Measurements from ENCODE around the gene HMOX1.
"Not testable (repeated sequence)": the region's sequence is repeated elsewhere in the genome, so short reads cannot be mapped to it uniquely, and the experiment has no call there.

Gene HMOX1

GRCh38 chr22:35380013-35380412 lies 883 bp upstream of the HMOX1 start:
- DNase-seq (ENCODE audit: low spot score) = no peak

GRCh38 chr22:35381424-35382009 lies 621 bp downstream of the HMOX1 start:
- no peak for DNase-seq (ENCODE audit: low spot score)

GRCh38 chr22:35383679-35384071 lies 2.8 kb downstream of the HMOX1 start:
- no peak for DNase-seq (ENCODE audit: low spot score)

- no peak for DNase-seq (ENCODE audit: low spot score)
Observed at GRCh38 chr22:35384527-35384926, 3.6 kb downstream of the HMOX1 start.

GRCh38 chr22:35384975-35385588 lies 4.2 kb downstream of the HMOX1 start:
- DNase-seq (ENCODE audit: low spot score) = no peak

- DNase-seq (ENCODE audit: low spot score) = no peak
Observed at GRCh38 chr22:35386670-35387288, 5.9 kb downstream of the HMOX1 start.

- DNase-seq (ENCODE audit: low spot score) = no peak
Observed at GRCh38 chr22:35390933-35391332, 10.0 kb downstream of the HMOX1 start.

GRCh38 chr22:35392357-35392756 lies 11.5 kb downstream of the HMOX1 start:
- DNase-seq (ENCODE audit: low spot score) = no peak

GRCh38 chr22:35393116-35394010 lies 12.5 kb downstream of the HMOX1 start:
- no peak for DNase-seq (ENCODE audit: low spot score)

- DNase-seq (ENCODE audit: low spot score) = no peak
Observed at GRCh38 chr22:35394011-35394312, 13.1 kb downstream of the HMOX1 start.

GRCh38 chr22:35394810-35395563 lies 14.1 kb downstream of the HMOX1 start:
- DNase-seq (ENCODE audit: low spot score) = no peak

- not testable (repeated sequence) for DNase-seq (ENCODE audit: low spot score)
Observed at GRCh38 chr22:35396622-35397021, 15.7 kb downstream of the HMOX1 start.

GRCh38 chr22:35397095-35397904 lies 16.4 kb downstream of the HMOX1 start:
- DNase-seq (ENCODE audit: low spot score) = no peak

GRCh38 chr22:35398591-35398973 lies 17.7 kb downstream of the HMOX1 start:
- no peak for DNase-seq (ENCODE audit: low spot score)

- no peak for DNase-seq (ENCODE audit: low spot score)
Observed at GRCh38 chr22:35399114-35399677, 18.3 kb downstream of the HMOX1 start.

- DNase-seq (ENCODE audit: low spot score) = peak; percentile 99
Observed at GRCh38 chr22:35399678-35400500, 19.0 kb downstream of the HMOX1 start, which contains the start of gene MCM5. TSS of gene MCM5 (plus strand) at chr22:35400140. CDS start at chr22:35400439, 299 bp downstream.

GRCh38 chr22:35400501-35400790 lies 19.6 kb downstream of the HMOX1 start:
- DNase-seq (ENCODE audit: low spot score) = peak; percentile 56

GRCh38 chr22:35401863-35402262 lies 21.0 kb downstream of the HMOX1 start:
- DNase-seq (ENCODE audit: low spot score) = no peak

GRCh38 chr22:35403356-35403755 lies 22.5 kb downstream of the HMOX1 start:
- DNase-seq (ENCODE audit: low spot score) = no peak

- no peak for DNase-seq (ENCODE audit: low spot score)
Observed at GRCh38 chr22:35404176-35404575, 23.3 kb downstream of the HMOX1 start.
